K562 (cell line): Measurements from ENCODE around the gene ZPBP. TPM values are rescaled to one million over a fixed set of nuclear protein-coding genes. Genes with fewer than 3 reads are reported as not detected.

Experiments used
- ATAC-seq: fragments of 200-7000 bp; cut with Tn5 transposase; 3 replicates; pipeline ENCODE4 v1.9.1; 2020; ENCODE audit warnings: moderate library complexity
- BruUV-seq: library from RNA; stranded (reverse); fragments of 400-500 nt; replicated peaks from 2 replicates; lab custom pipeline; 2021; lab: Mats Ljungman, UMichigan
- CTCF ChIA-PET: fragments of 300-600 bp; formaldehyde crosslinking; extraction: SDS; loops from one replicate; lab custom pipeline; 2021; ENCODE audit warnings: low intra/inter-chr PET ratio; lab: Yijun Ruan, JAX
- POLR2A ChIA-PET: fragments of 300-600, 350-650 bp; sonication (Branson Sonifier 250); formaldehyde crosslinking; extraction: SDS; loops from one replicate; lab custom pipeline; 2021; ENCODE audit warnings: antibody characterized with exemption, inconsistent platforms; lab: Yijun Ruan, JAX
- DNase-seq, 4 experiments: peaks; one replicate each; pipeline versions ENCODE4 v3.0.0 to v3.0.0-alpha.2; 2011 to 2018; ENCODE audit warnings: low spot score in 3 of 4, mixed read lengths in 3 of 4; ENCODE audit errors: extremely low read depth in 1 of 4
- FAIRE-seq: peaks from 2 replicates; lab custom pipeline; 2011; peaks lifted over from hg19 to GRCh38; lab: Jason Lieb, UNC
- H2AFZ ChIP-seq: 2 replicates; pipeline ENCODE4 v1.6.0; 2011; ENCODE audit warnings: low read depth, low read length, control low read depth, inconsistent platforms
- H3K27ac ChIP-seq: fragments of 200-600 bp; 3 replicates; pipeline ENCODE4 v1.8.0; 2011; ENCODE audit warnings: low read depth, mild to moderate bottlenecking, control low read depth, inconsistent platforms, low read length, moderate library complexity, mixed read lengths; ENCODE audit errors: extremely low read depth
- H3K27me3 ChIP-seq, 2 experiments: fragments of 300-600 bp in 1 of 2; 2 replicates in 1 of 2; 3 replicates in 1 of 2; pipeline versions ENCODE4 v1.6.0 to v1.8.0; 2011; ENCODE audit warnings: inconsistent platforms in 2 of 2, low read length in 2 of 2, mild to moderate bottlenecking in 1 of 2, mixed read lengths in 1 of 2, moderate library complexity in 1 of 2; ENCODE audit not compliant: control insufficient read depth in 2 of 2, insufficient read depth in 2 of 2
- H3K36me3 ChIP-seq: fragments of 300-600 bp; 3 replicates; pipeline ENCODE4 v1.8.0; 2011; ENCODE audit warnings: mild to moderate bottlenecking, low read length, inconsistent platforms; ENCODE audit not compliant: control insufficient read depth, insufficient read depth
- H3K4me1 ChIP-seq, 2 experiments: fragments of 200-600 bp in 1 of 2; replicated peaks in 1 of 2; 2 replicates in 1 of 2; 3 replicates in 1 of 2; pipeline versions ENCODE4 v1.5.1 to v1.8.0; 2011; ENCODE audit warnings: inconsistent platforms in 2 of 2, low read length in 2 of 2, mild to moderate bottlenecking in 1 of 2, mixed read lengths in 1 of 2, moderate library complexity in 1 of 2; ENCODE audit not compliant: control insufficient read depth in 2 of 2, insufficient read depth in 2 of 2
- H3K4me2 ChIP-seq: 2 replicates; pipeline ENCODE4 v1.6.1; 2011; ENCODE audit warnings: low read length, control low read depth, inconsistent platforms, mixed read lengths; ENCODE audit not compliant: insufficient read depth
- H3K4me3 ChIP-seq: fragments of 200-600 bp; sonication (generic), shearing (Covaris generic); 2 replicates; pipeline ENCODE4 v1.5.1; 2016; ENCODE audit warnings: control low read depth, inconsistent platforms
- H3K79me2 ChIP-seq: fragments of 200-600 bp; 3 replicates; pipeline ENCODE4 v1.8.0; 2011; ENCODE audit warnings: low read length, inconsistent platforms; ENCODE audit not compliant: control insufficient read depth, insufficient read depth
- H3K9ac ChIP-seq, 2 experiments: 2 replicates each; pipeline versions ENCODE4 v1.6.0 to v1.6.1; 2011; ENCODE audit warnings: low read depth in 2 of 2, low read length in 2 of 2, control low read depth in 1 of 2, inconsistent platforms in 1 of 2, mild to moderate bottlenecking in 1 of 2, mixed read lengths in 1 of 2; ENCODE audit not compliant: insufficient read depth in 1 of 2
- H3K9me1 ChIP-seq: one replicate; pipeline ENCODE4 v1.6.0; 2011; ENCODE audit warnings: inconsistent platforms, mild to moderate bottlenecking, low read length, moderate library complexity; ENCODE audit not compliant: control insufficient read depth, insufficient read depth
- H3K9me3 ChIP-seq: replicated peaks from 2 replicates; pipeline ENCODE4 v1.5.1; 2011; ENCODE audit warnings: low read depth, low read length, inconsistent platforms; ENCODE audit not compliant: control insufficient read depth, insufficient read depth
- H4K20me1 ChIP-seq: replicated peaks from 2 replicates; pipeline ENCODE4 v1.6.1; 2011; ENCODE audit warnings: low read length, inconsistent platforms, mixed read lengths; ENCODE audit not compliant: control insufficient read depth, insufficient read depth
- ARNT ChIP-seq, 2 experiments: fragments of 450-650 bp; IDR thresholded peaks; 2 replicates each; pipeline ENCODE4 v1.6.1; 2016; ENCODE audit warnings: mild to moderate bottlenecking in 1 of 2
- CBX3 ChIP-seq, 2 experiments: IDR thresholded peaks; 1 replicate in 1 of 2; 2 replicates in 1 of 2; pipeline ENCODE4 v1.6.1; 2012; ENCODE audit warnings: inconsistent platforms in 2 of 2, low read length in 2 of 2, borderline replicate concordance in 1 of 2, control low read depth in 1 of 2
- ETV6 ChIP-seq, 3 experiments: fragments of 150-350 bp in 1 of 3; sonication (generic) in 1 of 3; formaldehyde crosslinking in 1 of 3; IDR thresholded peaks; 2 replicates each; pipeline versions ENCODE4 v1.6.1 to v1.8.0; 2014 to 2022; ENCODE audit warnings: borderline replicate concordance in 2 of 3, low read depth in 2 of 3, antibody characterized with exemption in 1 of 3, low read length in 1 of 3, mild to moderate bottlenecking in 1 of 3, missing genetic modification reagents in 1 of 3
- FOS ChIP-seq: IDR thresholded peaks from 3 replicates; pipeline ENCODE4 v1.6.1; 2011; ENCODE audit not compliant: insufficient read length; ENCODE audit errors: extremely low read depth
- GABPB2 ChIP-seq: fragments of 250-450 bp; sonication (Bioruptor Pico); conservative IDR thresholded peaks from 2 replicates; pipeline ENCODE4 v1.5.1; 2021; ENCODE audit warnings: mild to moderate bottlenecking
- GATA2 ChIP-seq: sonication (generic); formaldehyde crosslinking; IDR thresholded peaks from 2 replicates; pipeline ENCODE4 v1.4.0; 2020; ENCODE audit warnings: mild to moderate bottlenecking, missing genetic modification reagents
- MYC ChIP-seq, 2 experiments: fragments of 250-450 bp in 1 of 2; sonication (Bioruptor Pico) in 1 of 2; IDR thresholded peaks; 2 replicates each; pipeline versions ENCODE4 v1.5.1 to v1.6.1; 2012 to 2021; ENCODE audit warnings: low read depth in 2 of 2, borderline replicate concordance in 1 of 2, improper control_type of control experiment in 1 of 2, low read length in 1 of 2, mild to moderate bottlenecking in 1 of 2, moderate library complexity in 1 of 2
- NFIC ChIP-seq: fragments of 450-650 bp; IDR thresholded peaks from 2 replicates; pipeline ENCODE4 v1.6.1; 2017; ENCODE audit warnings: mild to moderate bottlenecking, inconsistent platforms
- NR2C1 ChIP-seq, 2 experiments: fragments of 450-650 bp; IDR thresholded peaks; 2 replicates each; pipeline ENCODE4 v1.6.1; 2017; ENCODE audit warnings: mild to moderate bottlenecking in 2 of 2, antibody characterized with exemption in 1 of 2, inconsistent platforms in 1 of 2, missing compliant biosample characterization in 1 of 2, missing genetic modification characterization in 1 of 2
- PHF20 ChIP-seq: fragments of 450-650 bp; IDR thresholded peaks from 2 replicates; pipeline ENCODE4 v1.6.1; 2018; ENCODE audit not compliant: partially characterized antibody
- PRMT5 ChIP-seq: sonication (generic); formaldehyde crosslinking; IDR thresholded peaks from 2 replicates; pipeline ENCODE4 v1.5.0; 2020; ENCODE audit warnings: missing genetic modification reagents
- SPI1 ChIP-seq: IDR thresholded peaks from 2 replicates; pipeline ENCODE4 v1.6.1; 2011; ENCODE audit warnings: low read depth, low read length, control low read depth, borderline replicate concordance
- TBL1XR1 ChIP-seq, 2 experiments: IDR thresholded peaks; 2 replicates each; pipeline ENCODE4 v1.6.1; 2012; ENCODE audit warnings: improper control_type of control experiment in 2 of 2, low read length in 2 of 2, mild to moderate bottlenecking in 1 of 2
- ZNF586 ChIP-seq: fragments of 450-650 bp; formaldehyde crosslinking; conservative IDR thresholded peaks from 2 replicates; pipeline ENCODE4 v1.4.0; 2020; ENCODE audit warnings: mild to moderate bottlenecking, moderate library complexity
- WGBS: fragments of 100-300 bp; shearing (Covaris generic); methylation state at CpG from one replicate; pipeline ENCODE4 v1.1.6; 2016; ENCODE audit warnings: low coverage, mixed read lengths; ENCODE audit not compliant: insufficient coverage; ENCODE audit errors: missing lambda C conversion rate; 5-methylcytosine and 5-hydroxymethylcytosine counted together
- in situ Hi-C: fragments of 300-500 bp; cut with MboI; formaldehyde crosslinking; loops from 4 replicates; pipeline ENCODE4 v1.15.0; 2018; ENCODE audit warnings: inconsistent platforms, mixed read lengths
- intact Hi-C: fragments of 100-400 bp; cut with micrococcal nuclease; formaldehyde crosslinking; loops from 2 replicates; pipeline ENCODE4 v1.14.2; 2022
- polyA plus RNA-seq, 8 experiments: library from polyadenylated mRNA; depleted of rRNA in 4 of 8; stranded (reverse) in 5 of 8; unstranded in 3 of 8; fragments of >200 nt; fragmentation: Nextera tagmentation in 2 of 8; fragmentation: Illumina TruSeq in 1 of 8; extraction: Ambion mirVana in 2 of 8; extraction: Trizol in 1 of 8; gene quantifications; 2 replicates each; pipeline versions ENCODE4 v1.2.1 to v1.2.3, GENCODE V29; 2011 to 2014; ENCODE audit warnings: inconsistent platforms in 1 of 8, missing spikeins in 1 of 8
- total RNA-seq, 7 experiments: library from RNA; depleted of rRNA in 6 of 7; stranded (reverse); fragments of >200 nt in 6 of 7; fragmentation: Illumina TruSeq in 2 of 7; extraction: Trizol in 2 of 7; gene quantifications; 2 replicates each; pipeline versions ENCODE4 v1.2.1 to v1.2.3, GENCODE V29; 2011 to 2021; ENCODE audit warnings: low replicate concordance in 1 of 7
- TF ChIP-seq, protein P1 (sequence below): sonication (generic); formaldehyde crosslinking; IDR thresholded peaks from 2 replicates; pipeline ENCODE4 v1.9.0; 2022; ENCODE audit warnings: mild to moderate bottlenecking, missing genetic modification reagents

The ZPBP gene
- total and polyA plus RNA-seq, 9 of the 15 experiments (the other 6 are each of a cell fraction or from before 2014, with no cell fraction given), result not detected

DNA sequence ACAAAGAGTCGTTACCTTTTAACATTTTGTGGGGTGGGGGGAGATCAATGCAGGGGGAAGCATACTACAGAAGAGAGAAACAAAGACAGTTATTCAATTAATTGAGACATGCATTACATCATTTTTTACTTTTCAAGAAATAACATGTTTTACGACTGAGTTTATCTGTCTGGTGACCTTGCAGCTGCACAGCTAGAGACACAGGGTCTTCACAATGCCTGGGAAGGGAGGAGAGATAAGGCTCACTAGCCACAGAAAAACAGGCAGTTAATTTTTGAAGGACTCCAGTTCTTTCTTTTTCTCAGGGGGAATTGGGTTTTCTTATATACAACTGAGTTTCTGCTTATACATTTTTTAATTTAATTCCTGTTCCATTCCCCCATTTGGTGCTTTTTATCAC is 30.1 kb downstream of the ZPBP start (continued):
- TF ChIP-seq PHF20 (no peak), NFIC (no peak), MYC (IDR thresholded peaks at IDR 0.05; ENCODE audit: low read depth, low read length) (no peak), MYC (CRISPR knock-in tag; IDR thresholded peaks at IDR 0.05; ENCODE audit: borderline replicate concordance, low read depth) (no peak), TBL1XR1 (IDR thresholded peaks at IDR 0.05; ENCODE audit: low read length in 2 of 2) (no peak), PRMT5 (CRISPR knock-in tag) (no peak), NR2C1 (IDR thresholded peaks at IDR 0.05) (no peak), NR2C1 (tag; IDR thresholded peaks at IDR 0.05) (no peak), FOS (no peak), GATA2 (0 out of 2 replicates have a peak, but pooled peaks have one; percentile 34), CBX3 (IDR thresholded peaks at IDR 0.05; ENCODE audit: borderline replicate concordance in 1 of 2, low read length in 2 of 2) (no peak), ARNT (IDR thresholded peaks at IDR 0.05) (no peak)
- TF ChIP-seq, protein P1, sequence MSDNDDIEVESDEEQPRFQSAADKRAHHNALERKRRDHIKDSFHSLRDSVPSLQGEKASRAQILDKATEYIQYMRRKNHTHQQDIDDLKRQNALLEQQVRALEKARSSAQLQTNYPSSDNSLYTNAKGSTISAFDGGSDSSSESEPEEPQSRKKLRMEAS, result no peak

DNA sequence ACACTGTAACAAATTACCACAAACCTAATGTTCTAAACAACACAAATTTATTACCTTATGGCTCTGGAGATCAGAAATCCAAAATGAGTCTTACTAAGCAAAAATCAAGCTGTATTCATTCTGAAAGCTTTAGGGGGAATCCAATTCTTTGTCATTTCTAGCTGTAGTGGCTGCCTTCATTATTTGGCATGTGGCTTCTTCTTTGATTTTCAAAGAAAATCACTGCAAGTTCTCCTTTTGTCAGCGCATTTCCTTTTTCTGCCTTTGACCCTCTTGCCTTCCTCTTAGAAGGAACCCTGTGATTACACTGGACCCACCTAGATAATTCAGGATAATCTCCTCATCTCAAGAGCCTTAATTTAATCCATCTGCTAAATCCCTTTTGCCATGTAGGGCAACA is 36.9 kb downstream of the ZPBP start:
- no peak overlapping the region for H3K27ac ChIP-seq
- no peaks in the 10 kb centered on the region for H3K27me3 ChIP-seq
- WGBS, result 0% methylated on average over 1 of the region's 1 CpG
- H4K20me1 ChIP-seq, result no peaks in the 10 kb centered on the region
- no peak overlapping the region for H3K4me2 ChIP-seq
- H2AFZ ChIP-seq, result no peak overlapping the region
- intact Hi-C loops, result no loop called here
- H3K9me3 ChIP-seq, result no peaks in the 10 kb centered on the region
- POLR2A ChIA-PET, result no interaction called here
- no peak overlapping the region for H3K4me3 ChIP-seq
- in situ Hi-C loops, result no loop called here
- CTCF ChIA-PET, result no interaction called here
- no peaks in the 10 kb centered on the region for H3K4me1 ChIP-seq
- DNase-seq (no peak), ATAC-seq (no peak), FAIRE-seq (no peak)
- no peaks in the 10 kb centered on the region for H3K36me3 ChIP-seq
- no peaks in the 10 kb centered on the region for H3K79me2 ChIP-seq
- H3K9ac ChIP-seq, result no peak overlapping the region
- TF ChIP-seq ZNF586 (CRISPR knock-in tag) (no peak), SPI1 (peak; percentile 5; the same call in 1 of the 2 replicates), ETV6 (IDR thresholded peaks at IDR 0.05; ENCODE audit: borderline replicate concordance in 1 of 2, low read depth in 2 of 2, low read length in 1 of 2) (no peak), ETV6 (CRISPR knock-in tag; IDR thresholded peaks at IDR 0.05; ENCODE audit: borderline replicate concordance) (no peak), GABPB2 (no peak)
- no peaks in the 10 kb centered on the region for H3K9me1 ChIP-seq
- BruUV-seq, result no TSS peak
